Osteocyte (in vitro differentiated cells): ENCODE measurements around the gene EYA2. TPM values are rescaled to one million over a fixed set of nuclear protein-coding genes. Genes with fewer than 3 reads are reported as not detected.

Source experiments
- DNase-seq: peaks from one replicate; pipeline ENCODE4 v3.0.0; 2021; ENCODE audit warnings: mixed read lengths; ENCODE audit not compliant: unreplicated experiment; ENCODE audit errors: extremely low spot score
- H3K27ac Mint-ChIP-seq: one replicate; pipeline ENCODE4 v1.8.0; 2021; ENCODE audit warnings: mild to moderate bottlenecking, mixed read lengths; ENCODE audit not compliant: unreplicated experiment
- H3K27me3 Mint-ChIP-seq: one replicate; pipeline ENCODE4 v1.8.0; 2021; ENCODE audit warnings: mixed read lengths; ENCODE audit not compliant: unreplicated experiment
- H3K36me3 Mint-ChIP-seq: one replicate; pipeline ENCODE4 v1.8.0; 2021; ENCODE audit warnings: mixed read lengths; ENCODE audit not compliant: unreplicated experiment
- H3K4me1 Mint-ChIP-seq: one replicate; pipeline ENCODE4 v1.8.0; 2021; ENCODE audit warnings: mixed read lengths; ENCODE audit not compliant: unreplicated experiment
- H3K4me3 Mint-ChIP-seq: one replicate; pipeline ENCODE4 v1.8.0; 2021; ENCODE audit warnings: mild to moderate bottlenecking, moderate library complexity, mixed read lengths; ENCODE audit not compliant: unreplicated experiment
- H3K9me3 Mint-ChIP-seq: one replicate; pipeline ENCODE4 v1.8.0; 2021; ENCODE audit warnings: mixed read lengths; ENCODE audit not compliant: unreplicated experiment
- CTCF ChIP-seq: fragments of 200-600 bp; sonication (generic); IDR thresholded peaks from 2 replicates; pipeline ENCODE4 v1.5.0; 2021; ENCODE audit warnings: antibody characterized with exemption, mild to moderate bottlenecking, moderate library complexity
- total RNA-seq: library from RNA; stranded (reverse); gene quantifications from 2 replicates; pipeline ENCODE4 v1.2.1, GENCODE V29; 2021

Gene EYA2
- total RNA-seq, 1 donor from 2014 or later = not detected

DNA sequence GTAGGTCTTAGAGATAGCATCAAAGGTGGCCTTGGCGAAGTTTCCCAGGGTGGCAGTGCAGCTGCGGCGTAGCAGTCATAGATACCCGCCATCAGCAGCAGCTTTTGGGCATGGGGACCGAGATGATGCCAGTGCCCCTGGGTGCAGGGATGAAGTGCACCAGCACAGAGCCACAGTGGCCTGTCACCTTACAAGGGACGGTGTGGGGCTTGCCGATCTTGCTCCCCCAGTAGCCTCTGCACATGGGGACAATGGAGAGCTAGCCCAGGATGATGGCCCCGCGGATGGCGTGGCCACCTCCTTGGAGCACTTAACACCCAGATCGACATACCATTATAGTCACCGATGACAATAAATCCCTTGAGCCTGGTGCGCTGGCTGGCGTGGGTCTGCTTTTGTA lies 266.3 kb downstream of the EYA2 start:
- no peak overlapping the region for H3K4me3 Mint-ChIP-seq
- no peak for DNase-seq
- peaks cover 2% of the 10 kb centered on the region for H3K36me3 Mint-ChIP-seq
- peaks cover 40% of the 10 kb centered on the region for H3K27me3 Mint-ChIP-seq
- no peaks in the 10 kb centered on the region for H3K4me1 Mint-ChIP-seq
- peaks cover 3% of the 10 kb centered on the region for H3K9me3 Mint-ChIP-seq
- H3K27ac Mint-ChIP-seq = no peak overlapping the region
- TF ChIP-seq CTCF = no peak

GRCh38 chr20:47161411-47161810 lies 266.8 kb downstream of the EYA2 start:
- no peak for DNase-seq
- peaks cover 37% of the 10 kb centered on the region for H3K27me3 Mint-ChIP-seq
- H3K36me3 Mint-ChIP-seq = peaks cover 2% of the 10 kb centered on the region
- H3K27ac Mint-ChIP-seq = no peak overlapping the region
- H3K4me1 Mint-ChIP-seq = no peaks in the 10 kb centered on the region
- H3K9me3 Mint-ChIP-seq = peaks cover 3% of the 10 kb centered on the region
- TF ChIP-seq CTCF = no peak
- no peak overlapping the region for H3K4me3 Mint-ChIP-seq

GRCh38 chr20:47164140-47164539 lies 269.5 kb downstream of the EYA2 start:
- DNase-seq = no peak
- Mint-ChIP-seq H3K4me3 (no peak overlapping the region), H3K9me3 (peaks cover 3% of the 10 kb centered on the region), H3K27ac (no peak overlapping the region), H3K4me1 (no peaks in the 10 kb centered on the region), H3K27me3 (peaks cover 31% of the 10 kb centered on the region), H3K36me3 (no peaks in the 10 kb centered on the region)
- no peak for TF ChIP-seq CTCF

- Mint-ChIP-seq H3K9me3 (peaks cover 3% of the 10 kb centered on the region), H3K4me3 (no peak overlapping the region), H3K36me3 (no peaks in the 10 kb centered on the region), H3K4me1 (no peaks in the 10 kb centered on the region), H3K27me3 (peaks cover 22% of the 10 kb centered on the region), H3K27ac (no peak overlapping the region)
- no peak for DNase-seq
- no peak for TF ChIP-seq CTCF
These were observed 270.8 kb downstream of the EYA2 start for GRCh38 chr20:47165376-47165865.

DNA sequence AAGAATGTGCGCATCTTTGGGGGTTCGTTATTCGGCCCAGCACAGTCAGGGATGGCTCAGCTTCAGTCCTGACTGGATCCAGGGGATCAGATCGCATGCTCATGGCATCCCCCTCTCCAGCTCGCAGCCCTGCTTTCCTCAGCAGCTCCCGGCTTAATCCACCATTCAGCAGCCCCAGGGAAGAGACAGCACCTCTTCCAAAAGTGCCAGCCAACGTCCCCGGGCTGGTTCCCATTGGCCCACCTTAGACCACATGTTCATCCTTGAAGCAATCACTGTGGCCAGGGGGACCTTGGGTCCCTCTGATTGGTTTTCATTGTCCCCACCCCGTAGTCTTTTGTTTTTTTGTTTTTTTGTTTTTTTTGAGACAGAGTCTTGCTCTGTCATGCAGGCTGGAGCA lies 273.2 kb downstream of the EYA2 start:
- DNase-seq = no peak
- H3K4me3 Mint-ChIP-seq = no peak overlapping the region
- H3K9me3 Mint-ChIP-seq = peaks cover 3% of the 10 kb centered on the region
- peaks cover 28% of the 10 kb centered on the region for H3K27me3 Mint-ChIP-seq
- no peak overlapping the region for H3K27ac Mint-ChIP-seq
- H3K4me1 Mint-ChIP-seq = peaks cover 11% of the 10 kb centered on the region
- no peaks in the 10 kb centered on the region for H3K36me3 Mint-ChIP-seq
- TF ChIP-seq CTCF = no peak
